ENCODE results near the gene FOCAD.

DNA sequence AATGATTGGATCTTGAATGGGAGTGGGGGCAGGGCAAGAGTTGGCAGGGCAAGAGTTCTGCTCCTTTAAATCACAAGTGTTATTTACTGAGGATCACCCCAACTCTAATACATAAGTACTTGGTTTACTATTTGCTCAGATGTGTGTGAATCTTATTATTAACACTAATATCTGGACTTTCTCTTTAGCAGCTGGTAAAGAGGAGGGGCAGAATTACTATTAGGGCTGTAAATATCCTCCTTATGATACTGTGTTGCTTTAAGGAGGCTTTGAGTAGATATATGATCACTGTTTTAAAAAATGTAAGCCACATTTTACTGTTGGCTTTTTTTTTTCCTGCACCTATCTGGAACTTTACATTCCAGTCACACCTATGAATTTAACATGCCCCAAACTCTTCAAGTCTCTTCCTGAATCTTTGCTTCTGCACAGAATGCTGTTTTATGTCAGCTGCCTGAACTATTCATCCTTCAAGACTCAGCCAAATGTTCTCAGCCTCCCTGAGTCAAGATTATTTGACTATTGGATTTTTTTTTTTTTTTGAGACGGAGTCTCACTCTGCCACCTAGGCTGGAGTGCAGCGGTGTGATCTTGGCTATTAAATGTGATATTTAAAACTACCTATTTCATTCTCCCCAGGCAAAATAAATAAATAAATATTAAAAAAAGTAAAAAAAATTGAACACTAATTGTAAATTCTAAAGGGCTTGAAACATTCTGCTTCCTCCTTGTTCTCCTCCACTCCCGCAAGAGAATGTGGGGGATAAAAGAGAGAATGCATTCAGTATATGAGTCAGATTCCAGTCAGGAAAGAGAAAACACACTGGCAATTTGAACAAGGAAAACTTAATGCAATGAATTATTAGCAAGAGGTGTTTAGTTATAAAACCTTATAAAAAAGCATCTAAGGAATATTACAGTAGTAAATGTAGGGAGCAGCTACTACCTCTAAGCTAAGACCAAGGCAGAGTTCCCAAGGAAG, 99.3 kb downstream of the FOCAD start:
- TF ChIP-seq CTCF (IDR thresholded peaks at IDR 0.05; ENCODE audit: low read length) (no peak), EZH2 (optimal IDR thresholded peaks at IDR 0.05; ENCODE audit: low read depth, low read length) (no peak)
